Smooth muscle cell of the umbilical artery (primary cell): ENCODE data around the gene C12orf43. TPM values are rescaled to one million over a fixed set of nuclear protein-coding genes. Genes with fewer than 3 reads are reported as not detected.

Experiments used
- total RNA-seq: library from RNA; depleted of rRNA; stranded (reverse); fragments of >200 nt; gene quantifications from 2 replicates; pipeline ENCODE4 v1.2.3, GENCODE V29; 2014

Gene C12orf43, protein sequence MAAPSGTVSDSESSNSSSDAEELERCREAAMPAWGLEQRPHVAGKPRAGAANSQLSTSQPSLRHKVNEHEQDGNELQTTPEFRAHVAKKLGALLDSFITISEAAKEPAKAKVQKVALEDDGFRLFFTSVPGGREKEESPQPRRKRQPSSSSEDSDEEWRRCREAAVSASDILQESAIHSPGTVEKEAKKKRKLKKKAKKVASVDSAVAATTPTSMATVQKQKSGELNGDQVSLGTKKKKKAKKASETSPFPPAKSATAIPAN
- total RNA-seq = 6.8 and 14.6 TPM in 2 replicates

DNA sequence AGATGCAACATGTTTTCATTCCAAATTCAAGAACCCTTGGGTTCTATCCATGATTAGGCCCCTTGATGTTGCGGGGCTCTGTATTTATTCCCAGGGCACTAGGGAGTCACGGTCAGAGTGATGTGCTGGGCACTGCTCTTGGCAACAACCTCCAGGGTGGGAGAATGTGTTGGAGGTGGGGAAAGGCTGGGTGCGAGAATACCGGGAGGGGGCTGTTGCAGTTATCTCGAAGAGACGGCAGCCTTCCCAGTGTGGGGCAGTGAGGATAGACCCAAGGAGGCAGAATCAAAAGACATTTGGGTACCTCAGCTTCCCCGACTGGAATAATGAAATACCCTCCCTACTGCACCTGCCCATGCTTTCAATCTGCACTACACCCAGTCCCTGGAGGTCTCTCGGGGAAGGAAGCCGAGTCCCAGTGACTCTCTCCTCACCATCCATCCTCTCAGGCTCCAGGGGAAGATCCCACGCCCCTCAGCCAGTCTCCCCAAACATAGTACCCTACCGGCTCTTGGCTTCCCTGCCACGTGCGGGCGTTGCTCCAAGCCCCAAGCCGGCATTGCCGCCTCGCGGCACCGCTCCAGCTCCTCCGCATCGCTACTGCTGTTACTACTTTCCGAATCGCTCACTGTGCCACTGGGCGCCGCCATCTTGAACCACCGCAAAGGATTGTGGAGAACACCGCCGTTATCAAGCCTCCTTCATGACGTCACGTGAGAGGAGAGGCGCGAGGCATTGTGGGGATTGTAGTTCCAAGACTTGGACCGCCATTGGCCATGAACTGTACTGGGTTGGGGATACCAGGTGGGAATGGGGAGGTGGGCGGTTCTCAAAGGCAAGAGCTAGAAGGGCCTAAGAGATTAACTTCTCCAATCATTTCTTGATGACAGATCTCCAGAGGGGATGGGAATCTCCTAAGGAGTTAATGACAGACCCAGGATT lies at the start of gene C12orf43:
TSS of gene C12orf43 (minus strand) at position 663 of the 942 bp plus-strand sequence. CDS start at position 650, 13 bp downstream.

DNA sequence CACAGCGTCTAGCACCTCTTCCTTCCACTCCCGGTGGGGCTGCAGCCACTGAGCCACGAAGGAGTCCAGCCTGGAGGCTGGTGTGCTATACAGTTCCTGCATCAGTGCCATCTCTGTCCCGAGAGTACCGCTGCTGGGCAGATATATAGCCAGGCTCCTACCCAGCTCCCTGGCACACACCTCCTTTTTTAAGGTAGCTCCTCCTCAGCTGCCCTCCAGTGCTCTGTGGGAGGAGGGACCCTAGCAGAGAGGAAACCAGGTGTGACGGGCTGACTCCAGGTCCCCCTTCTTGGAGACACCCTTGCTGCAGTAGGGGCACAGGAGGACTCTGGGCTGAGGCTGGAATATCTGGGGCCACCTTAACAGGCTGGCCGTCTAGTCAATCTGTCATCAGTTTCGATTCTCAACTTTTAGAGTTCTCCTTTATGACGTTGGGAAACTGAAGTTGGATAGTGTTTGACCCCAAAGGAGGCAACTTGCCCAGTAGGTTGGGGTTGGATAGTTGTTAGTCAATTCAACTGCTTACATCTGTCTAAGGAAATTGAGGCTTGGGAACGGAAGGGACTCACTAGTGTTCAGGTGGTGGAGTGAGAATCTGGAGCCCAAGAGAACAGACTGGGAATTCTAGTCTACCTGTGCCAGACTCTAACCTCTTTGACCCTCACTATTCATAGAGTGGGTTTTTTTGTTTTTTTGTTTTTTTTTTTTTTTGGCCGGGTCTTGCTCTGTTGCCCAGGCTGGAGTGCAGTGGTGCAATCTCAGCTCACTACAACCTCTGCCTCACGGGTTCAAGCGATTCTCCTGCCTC lies 22.8 kb upstream of the C12orf43 start, which contains the start of gene OASL:
TSS of gene OASL (minus strand) at position 386 of the 808 bp plus-strand sequence. CDS start at position 111, 275 bp downstream.

DNA sequence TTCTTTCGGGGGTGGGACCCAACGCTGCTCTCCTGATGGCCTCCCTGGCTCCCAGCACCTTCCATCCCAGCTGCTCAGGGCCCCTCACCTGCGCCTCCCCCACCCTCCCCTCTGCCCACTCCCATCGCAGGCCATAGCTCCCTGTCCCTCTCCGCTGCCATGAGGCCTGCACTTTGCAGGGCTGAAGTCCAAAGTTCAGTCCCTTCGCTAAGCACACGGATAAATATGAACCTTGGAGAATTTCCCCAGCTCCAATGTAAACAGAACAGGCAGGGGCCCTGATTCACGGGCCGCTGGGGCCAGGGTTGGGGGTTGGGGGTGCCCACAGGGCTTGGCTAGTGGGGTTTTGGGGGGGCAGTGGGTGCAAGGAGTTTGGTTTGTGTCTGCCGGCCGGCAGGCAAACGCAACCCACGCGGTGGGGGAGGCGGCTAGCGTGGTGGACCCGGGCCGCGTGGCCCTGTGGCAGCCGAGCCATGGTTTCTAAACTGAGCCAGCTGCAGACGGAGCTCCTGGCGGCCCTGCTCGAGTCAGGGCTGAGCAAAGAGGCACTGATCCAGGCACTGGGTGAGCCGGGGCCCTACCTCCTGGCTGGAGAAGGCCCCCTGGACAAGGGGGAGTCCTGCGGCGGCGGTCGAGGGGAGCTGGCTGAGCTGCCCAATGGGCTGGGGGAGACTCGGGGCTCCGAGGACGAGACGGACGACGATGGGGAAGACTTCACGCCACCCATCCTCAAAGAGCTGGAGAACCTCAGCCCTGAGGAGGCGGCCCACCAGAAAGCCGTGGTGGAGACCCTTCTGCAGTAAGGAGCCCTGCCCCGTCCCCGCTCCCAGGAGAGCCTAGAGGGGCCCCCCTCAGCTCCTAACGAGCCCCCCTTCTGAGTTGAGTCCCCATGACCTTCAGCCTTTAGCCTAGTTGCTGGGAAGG lies 37.7 kb downstream of the C12orf43 start, which contains the start of gene HNF1A:
TSS of gene HNF1A (plus strand) at position 248 of the 924 bp plus-strand sequence. CDS start at position 474, 226 bp downstream.

Other genes with a start within 250 kb of the C12orf43 start
- gene SPPL3, start 112.1 kb downstream of the C12orf43 start, total RNA-seq = 6.5 and 8.5 TPM in 2 replicates
- not detected in 2 replicates for gene HNF1A, start 37.9 kb downstream of the C12orf43 start, total RNA-seq
- gene OASL, start 22.8 kb upstream of the C12orf43 start, total RNA-seq = 0.18 and 0.30 TPM in 2 replicates
- 0.28 and 0.89 TPM in 2 replicates for gene P2RX7, start 116.4 kb upstream of the C12orf43 start, total RNA-seq
- gene P2RX4, start 193.6 kb upstream of the C12orf43 start, total RNA-seq = 18.6 and 29.1 TPM in 2 replicates